GM10847 (cell line): ENCODE results near the gene CDK18.

Experiments
- POLR2A ChIP-seq: IDR thresholded peaks from 2 replicates; pipeline ENCODE4 v1.6.1; 2011; ENCODE audit not compliant: insufficient read length; ENCODE audit errors: extremely low read depth

CDK18 gene

DNA sequence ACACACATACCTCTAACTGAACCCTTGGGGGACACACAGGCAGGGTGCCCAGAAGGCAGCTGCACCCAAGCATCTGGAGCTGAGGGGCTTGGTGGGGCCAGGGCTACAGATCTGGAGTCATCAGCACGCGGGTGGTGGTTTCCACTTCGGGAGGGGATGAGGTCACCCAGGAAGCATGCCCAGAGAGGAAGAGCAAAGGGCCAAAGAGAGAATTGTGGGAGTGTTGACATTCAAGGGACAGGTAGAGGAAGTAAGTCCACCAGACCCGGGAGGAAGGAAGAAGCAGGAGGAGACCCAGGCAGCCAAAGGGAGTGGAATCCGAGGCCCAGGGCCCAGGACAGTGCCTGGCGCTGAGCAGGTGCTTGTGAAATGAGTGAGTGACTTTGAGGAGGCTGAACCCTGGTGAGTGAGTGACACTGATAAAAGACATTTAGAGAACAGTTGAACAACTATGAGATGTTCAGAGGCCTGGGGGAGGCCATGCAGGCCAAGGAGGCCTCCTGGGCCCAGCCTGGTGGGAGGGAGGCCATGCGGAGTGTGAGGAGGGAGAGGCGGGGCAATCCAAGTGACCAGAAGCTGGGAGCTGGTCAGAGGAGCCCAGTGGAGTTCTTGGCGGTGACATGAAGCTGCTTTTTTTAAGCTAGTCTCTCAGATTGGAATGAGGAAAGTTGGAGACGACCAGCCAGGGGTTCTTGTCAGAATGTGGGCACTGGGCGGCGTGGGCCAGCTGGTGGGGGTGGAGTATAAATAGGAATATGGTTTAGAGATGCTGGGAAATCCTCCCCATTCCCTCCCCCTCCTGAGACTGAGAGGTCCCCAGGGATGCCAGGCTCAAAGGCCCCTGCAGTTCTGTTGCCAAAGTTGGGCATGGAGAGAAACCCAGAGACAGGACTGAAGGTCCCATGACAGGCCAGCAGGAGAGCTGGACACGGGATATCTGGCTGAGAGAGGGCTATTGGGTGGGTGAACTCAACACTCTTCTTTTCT lies 7.9 kb downstream of the CDK18 start:
- no peak for TF ChIP-seq POLR2A

DNA sequence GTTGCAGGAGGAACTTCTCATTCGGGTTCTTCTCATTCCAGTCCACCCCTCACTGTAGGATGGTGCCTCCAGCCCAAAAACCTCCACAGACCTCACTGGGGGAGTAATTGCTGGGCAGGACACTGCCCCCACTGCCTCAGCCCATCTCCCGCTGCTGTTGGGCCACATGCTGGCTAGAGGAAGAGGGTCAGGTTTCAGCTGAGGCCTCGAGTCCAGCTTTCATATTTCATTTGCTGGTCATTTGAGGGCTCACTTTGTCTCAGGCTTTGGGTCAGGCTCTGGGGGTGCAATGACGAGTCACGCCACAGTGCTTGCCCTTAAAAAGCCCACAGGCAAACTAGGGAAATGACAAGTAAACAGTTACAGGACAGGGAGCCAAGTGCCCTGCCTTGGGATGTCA lies 9.3 kb downstream of the CDK18 start:
- no peak for TF ChIP-seq POLR2A

GRCh38 chr1:205514211-205515142 lies 10.0 kb downstream of the CDK18 start:
- TF ChIP-seq POLR2A = no peak

GRCh38 chr1:205515781-205516253 lies 11.3 kb downstream of the CDK18 start:
- TF ChIP-seq POLR2A = no peak

GRCh38 chr1:205516362-205516761 lies 11.9 kb downstream of the CDK18 start:
- no peak for TF ChIP-seq POLR2A

DNA sequence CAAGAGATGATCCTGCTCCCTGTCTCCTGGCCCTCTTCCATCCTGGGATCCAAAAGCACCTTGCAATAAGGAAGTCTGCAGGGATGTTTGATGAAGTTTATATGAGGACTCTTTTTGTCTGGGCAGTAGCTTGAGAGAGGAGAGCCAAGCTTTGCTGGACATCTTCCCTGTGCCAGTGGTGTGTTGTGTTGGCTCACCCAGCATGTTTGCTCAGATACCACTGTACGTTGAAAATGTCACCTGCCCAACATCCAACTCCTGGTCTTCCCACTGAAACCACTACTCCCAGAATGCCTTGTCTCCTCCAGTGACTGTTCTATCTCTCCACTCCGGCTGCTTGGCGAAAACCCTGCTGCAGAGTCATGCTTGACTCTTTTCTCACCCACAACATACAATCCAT lies 12.8 kb downstream of the CDK18 start:
- no peak for TF ChIP-seq POLR2A

GRCh38 chr1:205517763-205518162 lies 13.3 kb downstream of the CDK18 start:
- no peak for TF ChIP-seq POLR2A

DNA sequence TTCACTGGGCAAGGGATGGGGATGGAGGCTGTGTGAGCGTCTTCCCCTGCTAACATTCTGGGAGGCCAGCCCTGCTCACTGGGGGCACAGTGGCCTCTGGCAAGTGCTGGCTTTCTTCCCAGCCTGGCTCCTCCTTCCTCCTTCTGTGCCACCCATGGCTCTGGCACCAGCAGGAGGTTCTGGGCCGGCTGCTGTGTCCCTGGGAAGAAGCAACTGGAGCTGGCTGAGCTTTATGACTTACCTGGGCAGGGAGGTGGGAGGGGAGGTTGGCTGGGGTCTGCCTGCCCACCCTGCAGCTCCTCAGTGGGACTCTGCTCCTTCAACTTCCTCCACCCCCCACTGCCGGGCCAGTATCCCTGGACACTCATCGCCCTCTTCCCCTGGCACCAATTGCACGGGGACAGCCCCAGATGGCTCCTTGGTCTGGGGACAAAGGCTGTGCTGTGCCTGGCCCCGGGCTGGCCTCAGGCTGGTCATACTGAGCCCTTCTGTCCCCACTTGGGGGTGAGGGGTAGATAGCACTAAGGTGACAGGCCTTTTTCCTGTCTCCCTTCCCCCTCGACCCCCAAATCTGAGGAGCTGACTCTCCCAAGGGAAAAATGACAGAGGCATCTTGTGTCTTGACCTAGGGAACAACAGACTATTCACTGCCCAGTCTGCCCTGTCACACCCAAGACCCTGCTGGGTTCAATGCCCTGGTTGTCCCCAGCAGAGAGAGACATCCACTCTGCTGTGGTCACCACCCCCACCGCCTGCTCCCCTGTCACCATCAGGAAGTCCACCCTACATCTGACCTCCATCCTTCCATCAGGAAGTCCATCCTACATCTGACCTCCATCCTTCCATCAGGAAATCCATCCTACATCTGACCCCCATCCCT lies 14.4 kb downstream of the CDK18 start:
- no peak for TF ChIP-seq POLR2A

DNA sequence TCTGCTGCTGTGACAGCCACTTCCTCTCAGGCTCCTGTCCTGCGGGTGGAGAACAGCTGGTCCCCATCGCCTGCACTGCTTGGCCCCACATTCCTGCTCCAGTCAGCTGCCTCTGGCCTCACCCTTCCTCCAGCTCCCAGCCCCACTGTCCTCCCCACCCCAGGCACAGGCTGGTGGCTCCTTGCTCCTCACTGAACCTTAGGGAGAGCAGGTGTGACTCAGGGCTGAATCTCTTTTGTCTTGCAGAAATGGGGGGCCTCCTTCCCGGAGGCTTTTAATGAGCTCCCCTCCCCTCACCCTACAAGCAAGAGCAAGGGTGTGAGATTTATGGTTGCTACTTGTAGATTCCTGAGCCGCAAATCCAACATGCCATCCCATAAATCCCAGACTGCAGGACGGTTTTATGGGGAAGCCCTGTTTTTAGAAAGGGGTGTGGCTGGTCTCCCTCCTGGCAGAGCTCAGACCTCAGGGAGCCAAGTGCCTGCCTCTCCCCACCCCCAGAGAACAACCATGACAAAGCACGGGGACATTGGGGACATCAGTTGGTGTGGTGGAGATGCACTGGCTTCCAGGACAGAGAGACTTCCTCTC lies 15.2 kb downstream of the CDK18 start:
- TF ChIP-seq POLR2A = no peak

DNA sequence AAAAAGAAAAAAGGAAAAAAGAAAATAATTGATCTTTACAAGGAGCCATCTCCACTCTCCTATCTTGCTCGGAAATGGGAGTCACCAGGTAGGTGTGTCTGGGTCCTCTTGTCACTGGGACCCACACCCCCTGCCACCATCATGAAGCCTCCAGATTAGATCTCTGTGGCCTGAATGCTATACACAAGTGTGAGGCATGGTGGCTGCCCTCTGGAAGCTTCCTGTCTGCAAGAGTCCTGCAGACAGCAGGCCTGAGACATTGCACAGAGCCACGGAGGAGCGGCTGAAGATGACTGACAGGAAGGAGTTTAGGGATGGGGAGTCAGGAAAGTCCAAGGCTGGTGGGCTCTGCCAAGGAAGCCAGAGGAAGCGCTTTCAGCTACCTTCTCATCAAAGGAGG lies 16.2 kb downstream of the CDK18 start:
- TF ChIP-seq POLR2A = no peak

- no peak for TF ChIP-seq POLR2A
Observed at GRCh38 chr1:205521686-205522085, 17.2 kb downstream of the CDK18 start.

GRCh38 chr1:205522692-205523091 lies 18.2 kb downstream of the CDK18 start:
- no peak for TF ChIP-seq POLR2A

DNA sequence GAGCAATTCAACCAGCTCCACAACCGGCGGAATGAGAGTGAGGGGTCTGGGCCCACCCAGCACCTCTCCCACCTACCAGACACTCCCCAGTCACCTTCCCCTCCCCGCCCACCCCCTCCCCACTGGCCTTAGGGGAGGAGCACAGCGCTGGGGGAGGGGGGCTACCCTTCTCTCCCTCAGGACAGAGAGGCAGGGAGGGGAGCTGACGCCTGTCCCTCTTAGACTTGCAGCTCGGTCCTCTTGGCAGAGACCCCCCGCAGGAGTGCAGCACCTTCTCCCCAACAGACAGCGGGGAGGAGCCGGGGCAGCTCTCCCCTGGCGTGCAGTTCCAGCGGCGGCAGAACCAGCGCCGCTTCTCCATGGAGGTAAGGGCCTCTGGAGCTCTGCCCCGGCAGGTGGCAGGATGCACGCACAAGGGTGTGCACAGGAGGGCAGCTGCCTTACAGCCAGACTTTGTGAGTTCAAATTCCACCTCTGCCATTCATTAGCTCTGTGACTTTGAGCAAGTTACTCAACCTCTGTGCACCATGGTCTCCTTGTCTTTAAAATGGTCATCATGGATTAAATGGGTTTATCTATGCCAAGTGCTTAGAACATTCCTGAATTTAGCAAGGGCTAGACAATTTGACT lies 18.9 kb downstream of the CDK18 start:
- TF ChIP-seq POLR2A = no peak
